OCI-LY3 (cell line): ENCODE results near the gene CHD5.

Experiments
- CTCF ChIP-seq: fragments of 200-600, 300-600 bp; sonication (generic); IDR thresholded peaks from 2 replicates; pipeline ENCODE4 v1.5.1; 2014; ENCODE audit warnings: antibody characterized with exemption, low read length, low read depth
- EZH2phosphoT487 ChIP-seq: fragments of 200-600 bp; shearing (Covaris generic); IDR thresholded peaks from 2 replicates; pipeline ENCODE4 v1.6.1; 2018; ENCODE audit warnings: antibody characterized with exemption, mixed run types, low read depth

- TF ChIP-seq EZH2phosphoT487 (no peak), CTCF (no peak)
These were observed 2.3 kb downstream of the CHD5 start for GRCh38 chr1:6177681-6178380.
